CD8-positive, alpha-beta memory T cell (primary cell): ENCODE measurements around the gene NKPD1. TPM values are rescaled to one million over a fixed set of nuclear protein-coding genes. Genes with fewer than 3 reads are reported as not detected.

Experiments used
- CTCF ChIA-PET: fragments of 350-600 bp; sonication (Branson Sonifier 250); formaldehyde crosslinking; loops from one replicate; lab custom pipeline; 2021; ENCODE audit warnings: antibody characterized with exemption; lab: Charles Lee
- POLR2A ChIA-PET: fragments of 350-600 bp; sonication (Branson Sonifier 250); formaldehyde crosslinking; loops from one replicate; lab custom pipeline; 2021; ENCODE audit warnings: antibody characterized with exemption; lab: Charles Lee
- DNase-seq, 5 donors: peaks; one replicate each; pipeline versions ENCODE4 v3.0.0 to v3.0.0-alpha.2; 2020 to 2022; ENCODE audit warnings: mixed read lengths in 1 of 5
- H3K27ac ChIP-seq: one replicate; pipeline ENCODE4 v1.7.0; 2013; ENCODE audit warnings: low read depth, mild to moderate bottlenecking, low read length, moderate library complexity
- H3K27me3 ChIP-seq: 2 replicates; pipeline ENCODE4 v1.7.0; 2013; ENCODE audit warnings: low read length, mild to moderate bottlenecking; ENCODE audit not compliant: insufficient read depth, poor library complexity, severe bottlenecking
- H3K36me3 ChIP-seq: 2 replicates; pipeline ENCODE4 v1.7.0; 2013; ENCODE audit warnings: mild to moderate bottlenecking, low read length, moderate library complexity; ENCODE audit not compliant: insufficient read depth
- H3K4me1 ChIP-seq: 2 replicates; pipeline ENCODE4 v1.7.0; 2013; ENCODE audit warnings: mild to moderate bottlenecking, low read length, moderate library complexity; ENCODE audit not compliant: insufficient read depth
- H3K4me3 ChIP-seq: 2 replicates; pipeline ENCODE4 v1.7.0; 2013; ENCODE audit warnings: mild to moderate bottlenecking, low read length
- H3K9me3 ChIP-seq: 2 replicates; pipeline ENCODE4 v1.7.0; 2013; ENCODE audit warnings: mild to moderate bottlenecking, low read length
- H3K27ac Mint-ChIP-seq, 8 donors: one replicate each; pipeline ENCODE4 v1.8.0; 2020 to 2021; ENCODE audit warnings: mixed read lengths in 8 of 8, mild to moderate bottlenecking in 6 of 8, inconsistent platforms in 3 of 8, moderate library complexity in 3 of 8
- H3K27me3 Mint-ChIP-seq, 2 donors: one replicate each; pipeline ENCODE4 v1.8.0; 2020 to 2021; ENCODE audit warnings: mixed read lengths in 2 of 2, mild to moderate bottlenecking in 1 of 2, moderate library complexity in 1 of 2
- H3K36me3 Mint-ChIP-seq, 3 donors: one replicate each; pipeline ENCODE4 v1.8.0; 2020 to 2021; ENCODE audit warnings: mixed read lengths in 3 of 3, inconsistent platforms in 1 of 3, mild to moderate bottlenecking in 1 of 3
- H3K4me1 Mint-ChIP-seq, 3 donors: one replicate each; pipeline ENCODE4 v1.8.0; 2020 to 2021; ENCODE audit warnings: mixed read lengths in 3 of 3, inconsistent platforms in 1 of 3, mild to moderate bottlenecking in 1 of 3
- H3K4me3 Mint-ChIP-seq, 7 donors: one replicate each; pipeline ENCODE4 v1.8.0; 2020 to 2021; ENCODE audit warnings: mixed read lengths in 7 of 7, mild to moderate bottlenecking in 6 of 7, moderate library complexity in 4 of 7, inconsistent platforms in 2 of 7
- H3K9me3 Mint-ChIP-seq, 5 donors: one replicate each; pipeline ENCODE4 v1.8.0; 2020 to 2022; ENCODE audit warnings: mixed read lengths in 5 of 5, mild to moderate bottlenecking in 3 of 5, moderate library complexity in 2 of 5, inconsistent platforms in 1 of 5
- polyA plus RNA-seq: library from polyadenylated mRNA; unstranded; fragments of 300-500 nt; fragmentation: Illumina TruSeq; gene quantifications from one replicate; pipeline ENCODE4 v1.2.3, GENCODE V29; 2021
- total RNA-seq, 2 experiments: library from RNA; stranded (reverse); gene quantifications; one replicate each; pipeline ENCODE4 v1.2.3, GENCODE V29; 2021

The NKPD1 gene
- total and polyA plus RNA-seq, 3 experiments from 2014 or later = 0.13 to 0.20 (median 0.18) TPM

GRCh38 chr19:45172173-45172572, 11.4 kb upstream of the NKPD1 start:
- peak overlapping the region; percentile 19 to 88 (median 55) for H3K4me3 Mint-ChIP-seq
- ChIA-PET CTCF (no interaction called here), POLR2A (interaction anchor here (1.3 kb wide), 1 partner anchor 18 kb away, joined by 5 read pairs; no protein-coding TSS in a partner anchor)
- no peaks in the 10 kb centered on the region for H3K36me3 ChIP-seq
- H3K27me3 Mint-ChIP-seq = no peaks in the 10 kb centered on the region
- DNase-seq = no peak
- H3K9me3 Mint-ChIP-seq = no peaks in the 10 kb centered on the region
- H3K4me3 ChIP-seq = peak overlapping the region; percentile 43
- no peaks in the 10 kb centered on the region for H3K9me3 ChIP-seq
- no peaks in the 10 kb centered on the region for H3K27me3 ChIP-seq
- H3K4me1 Mint-ChIP-seq = peaks cover 32 to 55% (median 40%) of the 10 kb centered on the region in 3 donors
- peaks cover 0 to 3% (median 0%) of the 10 kb centered on the region in 3 donors for H3K36me3 Mint-ChIP-seq
- H3K4me1 ChIP-seq = peaks cover 54% of the 10 kb centered on the region
- H3K27ac ChIP-seq = no peak overlapping the region
- H3K27ac Mint-ChIP-seq = peak overlapping the region; percentile 51 to 91 (median 81)

GRCh38 chr19:45171211-45171623, 10.4 kb upstream of the NKPD1 start:
- POLR2A ChIA-PET = interaction anchor here (1.3 kb wide), 1 partner anchor 18 kb away, joined by 5 read pairs; no protein-coding TSS in a partner anchor
- H3K4me1 ChIP-seq = peaks cover 52% of the 10 kb centered on the region

DNA sequence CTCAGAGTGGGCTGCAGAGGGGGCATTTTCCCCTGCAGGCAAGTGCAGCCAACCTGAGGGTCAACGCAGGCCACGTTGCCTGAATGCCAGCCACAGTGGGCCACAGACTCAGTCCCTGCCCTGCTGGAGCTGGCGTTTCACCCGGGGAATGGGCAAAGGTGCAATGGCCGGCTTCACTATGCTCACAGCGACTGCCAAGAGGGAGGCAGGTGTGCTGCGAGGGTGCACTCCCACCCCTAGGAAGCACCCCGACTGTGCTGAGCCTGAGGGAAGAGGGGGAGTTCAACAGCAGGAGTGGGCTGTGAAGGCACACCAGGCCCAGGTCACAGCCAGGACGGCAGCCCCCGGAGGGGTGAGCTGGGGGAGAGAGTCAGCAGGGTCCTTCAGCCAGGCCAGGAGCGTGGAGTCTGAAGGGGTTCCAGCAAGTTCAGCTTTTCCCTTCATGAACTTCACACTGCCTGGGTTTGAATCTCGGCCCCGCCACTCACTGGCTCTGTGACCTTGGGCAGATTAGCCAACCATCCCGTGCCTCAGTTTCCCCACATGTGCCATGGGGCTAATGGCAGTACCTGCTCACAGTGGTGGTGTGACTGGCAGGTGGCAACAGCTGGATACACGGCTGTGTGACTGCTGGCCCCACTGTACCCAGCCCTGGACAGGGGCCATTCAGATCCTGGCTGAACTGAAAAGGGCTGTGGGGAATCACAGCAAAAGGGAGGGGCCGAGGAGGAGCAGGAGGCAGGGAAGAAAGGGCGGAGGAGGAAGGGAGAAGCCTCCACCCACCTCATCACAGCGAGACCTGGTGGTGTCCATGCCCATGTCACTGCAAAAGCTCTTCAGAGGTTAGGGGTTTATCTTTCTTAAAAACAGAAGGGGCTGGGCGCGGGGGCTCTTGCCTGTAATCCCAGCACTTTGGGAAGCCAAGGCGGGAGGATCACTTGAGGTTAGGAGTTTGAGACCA, 9.6 kb upstream of the NKPD1 start:
- peak overlapping the region in 5 of 7 donors; percentile 15 to 88 (median 74) for H3K4me3 Mint-ChIP-seq
- Histone ChIP-seq H3K27ac (peak overlapping the region; percentile 73), H3K4me3 (no peak overlapping the region), H3K27me3 (no peaks in the 10 kb centered on the region), H3K36me3 (no peaks in the 10 kb centered on the region), H3K4me1 (peaks cover 53% of the 10 kb centered on the region), H3K9me3 (no peaks in the 10 kb centered on the region)
- H3K27me3 Mint-ChIP-seq = no peaks in the 10 kb centered on the region
- POLR2A ChIA-PET = no interaction called here
- H3K4me1 Mint-ChIP-seq = peaks cover 34 to 53% (median 34%) of the 10 kb centered on the region in 3 donors
- peak overlapping the region in 7 of 8 donors; percentile 47 to 98 (median 91) for H3K27ac Mint-ChIP-seq
- H3K36me3 Mint-ChIP-seq = peaks cover 0 to 6% (median 0%) of the 10 kb centered on the region in 3 donors
- no peak for DNase-seq
- CTCF ChIA-PET = interaction anchor here (0.7 kb wide), 1 partner anchor 45 kb away, joined by 3 read pairs; no protein-coding TSS in a partner anchor
- no peaks in the 10 kb centered on the region for H3K9me3 Mint-ChIP-seq

More at GRCh38 chr19:45171211-45171623, 10.4 kb upstream of the NKPD1 start:
- peak in 4 of 5 donors; percentile 15 to 46 (median 32) for DNase-seq
- CTCF ChIA-PET = interaction anchor here (0.7 kb wide), 1 partner anchor 46 kb away, joined by 3 read pairs; no protein-coding TSS in a partner anchor
- peak overlapping the region; percentile 83 to 98 (median 91) for H3K27ac Mint-ChIP-seq
- H3K4me1 Mint-ChIP-seq = peaks cover 34 to 55% (median 40%) of the 10 kb centered on the region in 3 donors
- H3K36me3 Mint-ChIP-seq = peaks cover 0 to 7% (median 0%) of the 10 kb centered on the region in 3 donors
- Histone ChIP-seq H3K9me3 (no peaks in the 10 kb centered on the region), H3K36me3 (no peaks in the 10 kb centered on the region), H3K4me3 (peak overlapping the region; percentile 65), H3K27me3 (no peaks in the 10 kb centered on the region), H3K27ac (peak overlapping the region; percentile 73)
- H3K9me3 Mint-ChIP-seq = no peaks in the 10 kb centered on the region
- peak overlapping the region; percentile 68 to 88 (median 78) for H3K4me3 Mint-ChIP-seq
- no peaks in the 10 kb centered on the region for H3K27me3 Mint-ChIP-seq

DNA sequence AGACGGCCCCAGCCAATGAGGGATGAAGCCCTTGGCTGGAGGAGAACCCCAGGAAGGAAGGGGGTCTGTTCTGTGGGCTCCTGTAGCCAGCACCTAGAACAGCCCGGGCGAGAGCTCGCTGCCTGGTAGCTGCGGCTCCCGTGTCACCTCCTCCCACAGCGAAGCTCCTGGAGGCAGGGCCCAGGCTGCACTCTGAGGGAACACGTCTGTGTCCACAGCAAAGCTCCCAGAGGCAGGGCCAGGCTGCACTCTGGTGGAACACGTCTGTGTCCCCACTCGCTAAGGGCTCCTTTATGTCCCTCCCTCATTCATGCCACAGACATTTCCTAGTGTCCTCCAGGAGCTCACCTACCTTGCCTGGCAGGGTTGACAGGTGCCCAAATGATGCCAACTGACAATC, 8.8 kb upstream of the NKPD1 start:
- ChIA-PET CTCF (no interaction called here), POLR2A (no interaction called here)
- H3K4me1 Mint-ChIP-seq = peaks cover 32 to 56% (median 34%) of the 10 kb centered on the region in 3 donors

GRCh38 chr19:45168767-45169351, 8.1 kb upstream of the NKPD1 start:
- CTCF ChIA-PET = no interaction called here
- Mint-ChIP-seq H3K4me3 (peak overlapping the region in 3 of 7 donors; percentile 23 to 35 (median 26)), H3K27me3 (no peaks in the 10 kb centered on the region), H3K4me1 (peaks cover 36 to 60% (median 39%) of the 10 kb centered on the region in 3 donors), H3K36me3 (peaks cover 0 to 4% (median 0%) of the 10 kb centered on the region in 3 donors), H3K9me3 (no peaks in the 10 kb centered on the region), H3K27ac (peak overlapping the region in 3 of 8 donors; percentile 32 to 88 (median 77))
- no peak overlapping the region for H3K27ac ChIP-seq
- POLR2A ChIA-PET = no interaction called here
- H3K27me3 ChIP-seq = no peaks in the 10 kb centered on the region
- DNase-seq = no peak
- H3K4me3 ChIP-seq = no peak overlapping the region
- H3K36me3 ChIP-seq = no peaks in the 10 kb centered on the region
- H3K9me3 ChIP-seq = no peaks in the 10 kb centered on the region
- H3K4me1 ChIP-seq = peaks cover 67% of the 10 kb centered on the region

More for the DNA sequence above, 8.8 kb upstream of the NKPD1 start:
- Histone ChIP-seq H3K27me3 (no peaks in the 10 kb centered on the region), H3K27ac (no peak overlapping the region), H3K36me3 (no peaks in the 10 kb centered on the region), H3K4me3 (no peak overlapping the region), H3K4me1 (peaks cover 61% of the 10 kb centered on the region), H3K9me3 (no peaks in the 10 kb centered on the region)
- no peak for DNase-seq
- H3K36me3 Mint-ChIP-seq = peaks cover 0 to 4% (median 0%) of the 10 kb centered on the region in 3 donors
- no peaks in the 10 kb centered on the region for H3K27me3 Mint-ChIP-seq
- H3K4me3 Mint-ChIP-seq = peak overlapping the region in 1 of 7 donors; percentile 15
- no peaks in the 10 kb centered on the region for H3K9me3 Mint-ChIP-seq
- peak overlapping the region in 2 of 8 donors; percentile 63 to 93 for H3K27ac Mint-ChIP-seq

DNA sequence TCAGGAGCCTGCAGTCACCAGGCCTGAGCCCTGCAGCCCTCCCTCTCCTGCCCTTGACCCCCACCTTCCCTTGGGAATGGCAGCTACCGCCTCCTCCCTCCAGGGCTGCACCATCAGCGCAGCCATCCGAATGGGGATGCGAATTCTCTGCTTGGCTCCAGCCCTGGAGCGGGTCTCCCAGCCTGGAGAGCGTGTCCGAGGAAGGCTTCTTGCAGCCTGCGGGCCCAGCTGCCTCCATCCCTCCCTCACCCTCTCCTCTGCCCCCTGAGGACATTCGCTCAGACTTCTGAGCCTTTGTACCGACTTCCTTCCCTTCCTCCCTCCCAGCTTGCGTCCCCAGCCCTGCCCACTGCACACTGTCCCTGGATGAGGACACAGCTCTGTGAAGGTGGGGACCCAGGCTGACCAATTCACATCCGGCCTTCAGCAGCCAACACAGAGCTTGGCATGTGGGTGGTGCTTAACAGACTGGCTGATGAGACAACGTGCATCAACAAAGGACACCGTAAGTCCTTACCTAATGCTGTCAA, 6.0 kb upstream of the NKPD1 start:
- Mint-ChIP-seq H3K36me3 (peaks cover 0 to 4% (median 0%) of the 10 kb centered on the region in 3 donors), H3K4me3 (no peak overlapping the region), H3K4me1 (peaks cover 31 to 54% (median 34%) of the 10 kb centered on the region in 3 donors), H3K27me3 (no peaks in the 10 kb centered on the region), H3K27ac (peak overlapping the region in 3 of 8 donors; percentile 14 to 79 (median 52)), H3K9me3 (no peaks in the 10 kb centered on the region)
- Histone ChIP-seq H3K27ac (no peak overlapping the region), H3K4me1 (peaks cover 52% of the 10 kb centered on the region), H3K4me3 (no peak overlapping the region), H3K36me3 (no peaks in the 10 kb centered on the region), H3K27me3 (no peaks in the 10 kb centered on the region), H3K9me3 (no peaks in the 10 kb centered on the region)
- ChIA-PET POLR2A (no interaction called here), CTCF (interaction anchor here (1.7 kb wide), 1 partner anchor 13 kb away, joined by 10 read pairs; no protein-coding TSS in a partner anchor)
- DNase-seq = no peak

- Histone ChIP-seq H3K36me3 (no peaks in the 10 kb centered on the region), H3K4me3 (no peak overlapping the region), H3K27me3 (no peaks in the 10 kb centered on the region), H3K27ac (no peak overlapping the region), H3K4me1 (peaks cover 31% of the 10 kb centered on the region), H3K9me3 (no peaks in the 10 kb centered on the region)
- H3K27me3 Mint-ChIP-seq = peaks cover 0 to 2% of the 10 kb centered on the region in 2 donors
- H3K27ac Mint-ChIP-seq = peak overlapping the region in 6 of 8 donors; percentile 21 to 89 (median 77)
- peak; percentile 27 to 66 (median 48) for DNase-seq
- CTCF ChIA-PET = interaction anchor here (1.2 to 1.7 kb wide), 2 partner anchors 13 to 39 kb away, joined by 5 to 6 read pairs; partner anchors contain the start of genes BLOC1S3 and TRAPPC6A
- peak overlapping the region in 3 of 7 donors; percentile 14 to 44 (median 15) for H3K4me3 Mint-ChIP-seq
- no peaks in the 10 kb centered on the region for H3K9me3 Mint-ChIP-seq
- H3K36me3 Mint-ChIP-seq = peaks cover 0 to 4% (median 0%) of the 10 kb centered on the region in 3 donors
- peaks cover 14 to 35% (median 19%) of the 10 kb centered on the region in 3 donors for H3K4me1 Mint-ChIP-seq
- POLR2A ChIA-PET = interaction anchor here (0.8 to 0.9 kb wide), 2 partner anchors 10 to 14 kb away, joined by 4 to 5 read pairs; partner anchors contain the start of genes BLOC1S3 and TRAPPC6A
Measured at GRCh38 chr19:45164577-45165335, 4.0 kb upstream of the NKPD1 start.
